Measurements from ENCODE around the gene KERA. TPM values are rescaled to one million over a fixed set of nuclear protein-coding genes. Genes with fewer than 3 reads are reported as not detected.

Gene KERA
- total RNA-seq, 1 experiment from 2014 or later: not detected

- DNase-seq (ENCODE audit: extremely low read depth, low read depth): no peak
These were observed 40.1 kb downstream of the KERA start for GRCh38 chr12:91017511-91018263.

GRCh38 chr12:91017043-91017442 is 40.8 kb downstream of the KERA start:
- no peak for DNase-seq (ENCODE audit: extremely low read depth, low read depth)

- DNase-seq (ENCODE audit: extremely low read depth, low read depth): no peak
These were observed 48.4 kb downstream of the KERA start for GRCh38 chr12:91009319-91009950.

DNA sequence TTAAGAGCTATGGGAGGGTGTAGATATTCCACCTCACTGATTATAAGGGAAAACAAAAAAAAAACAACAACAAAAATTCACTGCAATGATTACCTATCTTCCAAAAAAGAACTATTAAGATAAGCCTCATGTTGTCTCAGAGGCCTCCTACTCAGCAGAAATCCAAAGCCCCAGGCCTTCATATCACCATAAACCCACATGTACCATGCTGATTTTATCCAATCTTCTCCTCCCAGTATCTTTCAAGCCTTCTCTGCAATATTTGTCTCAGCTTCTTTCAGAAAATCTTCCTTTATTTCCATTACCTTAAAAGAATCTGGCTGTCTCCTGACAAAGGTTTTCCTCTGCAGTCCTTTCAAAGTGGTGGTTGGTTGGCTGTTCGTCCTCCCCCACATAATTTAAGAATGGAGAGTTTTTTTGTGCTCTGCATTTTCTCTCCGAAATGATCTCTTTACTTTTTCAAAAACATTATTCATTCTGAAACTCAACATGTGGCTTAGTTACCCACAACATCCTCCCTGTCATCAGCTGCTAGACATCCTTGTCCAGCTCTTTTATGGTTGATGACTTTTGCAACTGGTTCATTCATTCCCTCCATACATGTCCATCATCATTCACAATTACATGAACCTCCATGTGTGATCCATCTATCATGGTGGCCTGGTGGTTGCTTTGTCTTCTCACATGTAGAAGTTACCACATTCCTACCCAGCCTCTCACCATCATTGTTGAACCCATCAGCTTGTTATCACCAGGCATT is 50.1 kb downstream of the KERA start:
- DNase-seq (ENCODE audit: extremely low read depth, low read depth): no peak

GRCh38 chr12:91004872-91005271 is 53.0 kb downstream of the KERA start, which contains the start of gene EPYC:
Gene EPYC, minus strand, starts transcription at chr12:91004972. Its CDS starts 2,407 bp downstream, at chr12:91002565.
- no peak for DNase-seq (ENCODE audit: extremely low read depth, low read depth)

DNA sequence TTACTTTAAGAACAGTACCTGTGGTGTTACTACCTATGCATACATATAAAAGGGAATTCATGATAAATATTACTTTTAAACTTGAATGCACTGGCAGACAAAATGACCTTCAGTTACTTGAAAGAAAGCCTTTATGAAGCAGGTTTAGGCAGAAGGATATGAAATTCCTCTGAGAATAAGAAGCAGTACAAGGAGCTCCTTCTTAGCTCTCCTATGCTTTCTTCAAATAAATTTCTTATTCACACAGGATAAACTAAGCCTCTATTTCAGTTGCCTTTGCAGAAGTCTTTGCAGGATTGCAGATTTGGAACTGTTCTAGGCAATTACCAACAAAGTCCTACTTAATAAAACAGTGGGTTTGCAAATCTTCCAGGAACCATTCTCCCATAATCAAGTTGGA is 54.1 kb downstream of the KERA start:
- DNase-seq (ENCODE audit: extremely low read depth, low read depth): no peak

DNA sequence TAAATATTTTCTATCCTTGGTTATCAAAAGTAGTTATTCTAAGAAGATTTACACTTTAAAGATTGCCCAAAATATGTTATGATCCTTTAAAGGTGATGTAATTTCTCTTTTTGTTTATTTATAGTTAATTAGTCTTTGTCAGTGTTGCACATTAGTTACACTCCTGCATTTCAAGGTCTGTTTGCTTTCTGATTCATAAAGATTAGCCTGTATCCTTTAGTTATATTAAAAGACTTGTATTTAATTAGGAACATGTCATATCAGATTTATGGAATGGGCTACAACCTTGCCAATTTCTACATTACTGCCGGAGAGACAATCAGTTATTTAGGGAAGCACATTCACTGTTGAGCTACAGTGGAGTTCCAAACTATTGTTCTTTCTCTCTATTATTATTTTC is 56.5 kb downstream of the KERA start:
- no peak for DNase-seq (ENCODE audit: extremely low read depth, low read depth)

Other genes with a start within 250 kb of the KERA start
- not detected in 2 replicates for gene CCER1, start 102.8 kb downstream of the KERA start, total RNA-seq (2014; rRNA removed; shearing (Covaris generic))
- gene EPYC, start 53.1 kb downstream of the KERA start, total RNA-seq (2014; rRNA removed; shearing (Covaris generic)): not detected in 2 replicates
- 15.0 and 18.5 TPM in 2 replicates for gene LUM, start 53.5 kb upstream of the KERA start, total RNA-seq (2014; rRNA removed; shearing (Covaris generic))
- gene DCN, start 124.8 kb upstream of the KERA start, total RNA-seq (2014; rRNA removed; shearing (Covaris generic)): 1.8 and 3.3 TPM in 2 replicates